Naive thymus-derived CD8-positive, alpha-beta T cell (primary cell): Measurements from ENCODE around the gene RNF223. TPM values are rescaled to one million over a fixed set of nuclear protein-coding genes. Genes with fewer than 3 reads are reported as not detected.
A peak's percentile ranks its signal among the peaks of the same experiment; 100 is the strongest.

Source experiments
- ATAC-seq, 2 donors: fragments of 150-1000 bp; cut with Tn5 transposase in 1 of 2; sonication (Bioruptor Pico), chemical (Tn5 transposase) in 1 of 2; 1 replicate in 1 of 2; 2 replicates in 1 of 2; pipeline ENCODE4 v1.10.0; 2021; ENCODE audit warnings: mild to moderate bottlenecking in 2 of 2, moderate library complexity in 2 of 2
- POLR2A ChIA-PET: fragments of 350-600 bp; sonication (Branson Sonifier 250); formaldehyde crosslinking; loops from one replicate; lab custom pipeline; 2021; ENCODE audit warnings: antibody characterized with exemption; lab: Charles Lee
- DNase-seq, 10 donors: peaks; one replicate each; pipeline versions ENCODE4 v3.0.0 to v3.0.0-alpha.2; 2020 to 2022
- H3K27ac Mint-ChIP-seq, 10 donors: one replicate each; pipeline ENCODE4 v1.8.0; 2020 to 2022; ENCODE audit warnings: mild to moderate bottlenecking in 10 of 10, mixed read lengths in 10 of 10, moderate library complexity in 4 of 10, inconsistent platforms in 1 of 10
- H3K27me3 Mint-ChIP-seq, 5 donors: one replicate each; pipeline ENCODE4 v1.8.0; 2021 to 2022; ENCODE audit warnings: mixed read lengths in 5 of 5
- H3K36me3 Mint-ChIP-seq, 3 donors: one replicate each; pipeline ENCODE4 v1.8.0; 2020 to 2022; ENCODE audit warnings: mixed read lengths in 3 of 3, mild to moderate bottlenecking in 2 of 3, inconsistent platforms in 1 of 3
- H3K4me1 Mint-ChIP-seq, 4 donors: one replicate each; pipeline ENCODE4 v1.8.0; 2021 to 2022; ENCODE audit warnings: mixed read lengths in 4 of 4
- H3K4me3 Mint-ChIP-seq, 10 donors: one replicate each; pipeline ENCODE4 v1.8.0; 2020 to 2022; ENCODE audit warnings: mild to moderate bottlenecking in 10 of 10, mixed read lengths in 10 of 10, moderate library complexity in 6 of 10, inconsistent platforms in 1 of 10
- H3K9me3 Mint-ChIP-seq, 9 donors: one replicate each; pipeline ENCODE4 v1.8.0; 2020 to 2022; ENCODE audit warnings: mixed read lengths in 9 of 9, mild to moderate bottlenecking in 3 of 9, inconsistent platforms in 1 of 9, moderate library complexity in 1 of 9
- polyA plus RNA-seq, 3 donors: library from polyadenylated mRNA; unstranded; fragments of 300-500 nt; fragmentation: Illumina TruSeq; gene quantifications; one replicate each; pipeline ENCODE4 v1.2.3, GENCODE V29; 2021
- total RNA-seq, 8 experiments: library from RNA in 2 of 8; stranded (reverse) in 2 of 8; gene quantifications; one replicate each; pipeline ENCODE4 v1.2.3 and lab custom pipeline; 2021 to 2026

The RNF223 gene
- total and polyA plus RNA-seq, 5 experiments from 2014 or later, result not detected

DNA sequence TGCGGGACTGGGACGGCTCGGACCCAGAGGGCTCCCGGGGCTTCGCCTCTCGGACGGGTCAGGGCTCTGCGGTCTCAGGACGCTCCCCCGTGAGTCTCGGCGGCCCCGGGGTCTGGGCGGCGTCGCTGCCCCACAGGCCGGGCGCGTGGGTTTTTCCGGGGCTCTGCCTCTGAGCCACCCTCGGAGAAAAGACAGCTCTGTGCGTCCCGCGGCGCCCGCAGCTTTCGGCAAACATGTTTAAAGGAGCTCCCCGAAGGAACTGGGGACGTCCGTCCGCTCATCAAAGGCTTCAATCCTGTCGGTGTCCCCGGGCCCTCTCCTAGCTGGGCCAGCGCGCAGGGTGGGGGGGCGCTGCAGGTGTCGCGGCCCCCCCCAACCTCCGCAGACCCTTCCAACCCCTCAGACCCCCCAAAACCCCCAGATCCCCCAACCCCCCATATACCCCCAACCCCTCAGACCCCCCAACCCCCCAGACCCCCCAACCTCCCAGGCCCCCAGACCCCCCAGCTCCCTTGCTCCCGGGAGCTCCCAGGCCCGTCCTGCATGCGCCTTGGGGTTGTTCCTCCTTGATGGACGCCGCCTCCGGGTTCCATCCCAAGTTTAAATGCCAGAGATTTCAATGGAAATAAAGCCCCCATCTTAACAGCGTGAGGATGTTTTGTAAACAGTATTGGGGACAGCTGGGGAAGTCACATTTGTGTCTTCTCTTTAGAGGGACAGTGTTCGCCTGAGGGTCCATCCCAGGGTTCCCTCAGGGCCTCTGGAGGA is 42.8 kb upstream of the RNF223 start:
- Mint-ChIP-seq H3K27ac (peak overlapping the region in 2 of 10 donors; percentile 15 to 34), H3K4me1 (peaks cover 6 to 20% (median 13%) of the 10 kb centered on the region in 4 donors), H3K9me3 (peaks cover 0 to 16% (median 0%) of the 10 kb centered on the region in 9 donors), H3K36me3 (peaks cover 4 to 19% (median 13%) of the 10 kb centered on the region in 3 donors), H3K27me3 (peaks cover 0 to 3% (median 0%) of the 10 kb centered on the region in 5 donors), H3K4me3 (peak overlapping the region; percentile 50 to 91 (median 63))
- DNase-seq, result peak in 9 of 10 donors; percentile 24 to 49 (median 36)
- POLR2A ChIA-PET, result interaction anchor here (0.7 to 1.8 kb wide), 8 partner anchors 8 to 283 kb away, joined by 3 to 6 read pairs (median 4); partner anchors contain the start of genes AURKAIP1 and ISG15
- peak; percentile 5 to 12 for ATAC-seq

DNA sequence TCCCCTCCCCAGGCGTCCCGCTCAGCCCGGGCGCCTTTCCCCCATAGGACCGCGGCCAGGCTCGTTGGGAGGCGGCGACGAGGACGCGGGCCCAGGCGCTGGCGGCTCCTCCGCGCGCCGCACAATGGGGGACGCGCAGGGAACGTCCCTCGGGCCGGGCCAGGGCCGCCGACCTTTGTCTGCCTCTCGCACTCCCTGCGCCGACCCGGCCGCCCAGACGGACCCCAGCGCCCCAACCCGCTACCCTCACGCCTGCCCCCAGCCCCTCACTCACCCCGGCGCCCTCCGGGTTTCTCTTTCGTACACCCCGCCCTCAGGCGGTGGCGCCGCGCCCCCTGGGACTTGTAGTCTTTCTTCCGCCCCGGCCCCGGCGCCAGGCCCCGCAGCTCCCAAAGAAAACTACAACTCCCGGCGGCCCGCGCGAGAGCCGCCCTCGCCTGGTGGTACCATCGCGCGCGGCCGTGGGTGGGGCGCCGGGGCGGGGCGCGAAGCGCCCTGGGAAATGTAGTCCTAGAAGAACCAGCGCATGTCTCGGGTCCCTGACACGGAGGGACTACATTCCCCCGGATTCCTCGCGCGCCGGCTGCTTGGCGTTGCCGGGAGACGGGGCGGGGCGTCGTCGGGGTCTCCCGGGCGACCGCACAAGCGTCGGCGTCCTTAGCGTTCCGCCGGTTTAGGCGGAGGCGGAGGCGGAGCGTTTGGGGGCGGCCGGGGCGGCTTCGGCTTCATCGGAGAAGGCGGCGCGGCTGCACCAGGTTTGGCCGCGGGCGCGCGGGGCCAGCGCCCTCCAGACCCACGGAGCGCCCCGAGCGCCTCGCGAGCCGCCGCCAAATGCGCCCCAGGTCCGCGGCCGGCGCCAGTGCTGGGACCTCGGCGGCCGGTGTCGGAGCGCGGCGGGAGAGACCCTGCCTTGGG is 41.9 kb upstream of the RNF223 start, which contains the start of gene C1orf159:
C1orf159 (minus strand) TSS at position 304 of the 915 bp plus-strand sequence. CDS start 24,546 bp downstream, outside the sequence.
- Mint-ChIP-seq H3K9me3 (peaks cover 0 to 16% (median 0%) of the 10 kb centered on the region in 9 donors), H3K4me1 (peaks cover 6 to 20% (median 13%) of the 10 kb centered on the region in 4 donors), H3K36me3 (peaks cover 4 to 19% (median 13%) of the 10 kb centered on the region in 3 donors), H3K4me3 (peak within 1 kb of the TSS; percentile 83 to 95 (median 89)), H3K27ac (peak within 1 kb of the TSS in 9 of 10 donors; percentile 51 to 94 (median 81)), H3K27me3 (peaks cover 0 to 3% (median 0%) of the 10 kb centered on the region in 5 donors)
- DNase-seq (peak; percentile 96 to 99 (median 98)), ATAC-seq (peak; percentile 93)
- POLR2A ChIA-PET, result interaction anchor here (0.6 to 1.8 kb wide), 10 partner anchors 9 to 259 kb away, joined by 3 to 6 read pairs (median 3); partner anchors contain the start of genes AURKAIP1 and ISG15

DNA sequence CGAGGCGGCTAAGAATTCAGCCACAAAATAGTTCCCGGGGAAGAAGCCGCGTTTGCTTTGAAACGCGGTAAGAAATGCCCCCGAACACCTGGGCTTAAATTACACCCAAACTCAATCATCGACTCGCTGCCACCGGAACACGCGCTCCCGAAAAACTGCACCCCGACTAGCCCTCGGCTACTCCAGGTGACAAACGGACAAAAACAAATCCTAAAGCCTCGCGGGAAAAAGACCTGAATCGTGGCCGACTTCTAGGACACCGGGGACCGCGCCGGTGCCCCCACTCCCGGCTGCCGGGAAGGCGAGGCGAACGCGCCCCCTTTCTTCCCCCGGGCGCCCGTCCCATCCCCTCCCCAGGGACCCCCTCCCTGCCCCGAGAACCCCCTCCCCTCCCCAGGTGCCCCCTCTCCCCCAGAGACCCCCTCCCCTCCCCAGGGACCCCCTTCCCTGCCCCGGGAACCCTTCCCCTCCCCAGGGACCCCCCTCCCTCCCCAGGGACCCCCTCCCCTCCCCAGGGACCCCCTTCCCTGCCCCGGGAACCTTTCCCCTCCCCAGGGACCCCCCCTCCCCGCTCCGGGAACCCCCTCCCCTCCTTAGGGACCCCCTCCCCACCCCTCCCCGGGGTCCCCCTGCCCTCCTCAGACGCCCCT is 41.2 kb upstream of the RNF223 start:
- no peak for DNase-seq
- no peak for ATAC-seq
- Mint-ChIP-seq H3K4me3 (peak overlapping the region; percentile 76 to 95 (median 84)), H3K27ac (peak overlapping the region in 8 of 10 donors; percentile 19 to 91 (median 70)), H3K4me1 (peaks cover 6 to 20% (median 13%) of the 10 kb centered on the region in 4 donors), H3K9me3 (peaks cover 0 to 16% (median 0%) of the 10 kb centered on the region in 9 donors), H3K27me3 (peaks cover 0 to 3% (median 0%) of the 10 kb centered on the region in 5 donors), H3K36me3 (peaks cover 4 to 19% (median 13%) of the 10 kb centered on the region in 3 donors)
- POLR2A ChIA-PET, result interaction anchor here (0.6 to 1.8 kb wide), 7 partner anchors 9 to 260 kb away, joined by 3 to 6 read pairs (median 3); partner anchors contain the start of genes AURKAIP1 and ISG15

DNA sequence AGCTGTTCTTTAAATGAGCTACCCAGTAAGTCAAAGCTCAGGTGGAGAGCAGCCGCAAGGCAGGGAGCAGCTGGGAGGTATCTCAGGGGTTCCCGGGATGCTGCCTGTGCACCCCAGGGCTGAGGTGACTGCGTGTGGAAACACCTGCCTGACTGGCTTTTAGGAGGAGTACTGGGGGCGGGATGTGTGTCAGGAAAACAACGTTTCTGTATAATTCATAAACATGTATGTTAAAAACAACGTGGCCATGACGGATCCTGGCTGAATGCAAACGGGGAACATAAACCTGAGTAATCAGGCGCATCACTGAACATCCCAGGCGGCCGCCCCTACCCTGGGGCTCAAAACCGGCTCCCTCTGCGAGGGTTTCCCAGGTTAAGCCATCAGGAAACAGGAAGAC is 40.3 kb upstream of the RNF223 start:
- peaks cover 0 to 16% (median 0%) of the 10 kb centered on the region in 9 donors for H3K9me3 Mint-ChIP-seq
- peaks cover 0 to 3% (median 0%) of the 10 kb centered on the region in 5 donors for H3K27me3 Mint-ChIP-seq
- DNase-seq, result no peak
- H3K27ac Mint-ChIP-seq, result peak overlapping the region in 6 of 10 donors; percentile 40 to 84 (median 55)
- H3K4me1 Mint-ChIP-seq, result peaks cover 10 to 21% (median 15%) of the 10 kb centered on the region in 4 donors
- peak overlapping the region; percentile 68 to 91 (median 84) for H3K4me3 Mint-ChIP-seq
- no peak for ATAC-seq
- POLR2A ChIA-PET, result interaction anchor here (0.7 kb wide), 2 partner anchors 44 to 134 kb away, joined by 5 to 6 read pairs; no protein-coding TSS in a partner anchor
- peaks cover 4 to 19% (median 13%) of the 10 kb centered on the region in 3 donors for H3K36me3 Mint-ChIP-seq

DNA sequence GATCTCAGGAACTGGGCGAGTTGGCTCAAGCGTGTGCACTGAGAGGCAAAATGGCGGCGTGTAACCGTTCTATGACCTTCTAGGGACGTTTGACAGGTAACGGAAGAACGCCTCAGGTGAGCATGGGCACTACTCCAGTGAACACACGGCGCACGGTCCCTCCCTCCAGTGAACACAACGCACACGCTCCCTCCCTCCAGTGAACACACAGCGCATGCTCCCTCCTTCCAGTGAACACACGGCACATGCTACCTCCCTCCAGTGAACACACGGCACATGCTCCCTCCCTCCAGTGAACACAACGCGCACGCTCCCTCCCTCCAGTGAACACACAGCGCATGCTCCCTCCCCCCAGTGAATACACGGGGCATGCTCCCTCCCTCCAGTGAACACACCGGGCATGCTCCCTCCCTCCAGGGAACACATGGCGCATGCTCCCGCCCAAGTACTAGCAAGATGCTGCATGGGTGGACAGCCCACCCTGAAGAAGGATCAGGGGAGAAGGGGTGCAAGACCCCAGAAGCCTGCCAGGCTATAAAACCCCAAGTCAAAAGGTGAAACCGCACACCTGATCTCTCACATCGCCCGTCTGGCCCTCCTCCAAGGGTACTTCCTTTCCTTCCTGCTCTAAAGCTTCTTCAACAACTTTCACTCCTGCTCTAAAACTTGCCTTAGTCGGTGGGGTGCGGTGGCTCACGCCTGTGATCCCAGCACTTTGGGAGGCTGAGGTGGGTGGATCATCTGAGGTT is 38.3 kb upstream of the RNF223 start:
- ATAC-seq (no peak), DNase-seq (peak in 1 of 10 donors; percentile 40)
- Mint-ChIP-seq H3K4me3 (peak overlapping the region in 3 of 10 donors; percentile 11 to 69 (median 40)), H3K36me3 (peaks cover 4 to 19% (median 13%) of the 10 kb centered on the region in 3 donors), H3K4me1 (peaks cover 14 to 28% (median 18%) of the 10 kb centered on the region in 4 donors), H3K27ac (peak overlapping the region in 4 of 10 donors; percentile 19 to 77 (median 70)), H3K9me3 (peaks cover 0 to 16% (median 0%) of the 10 kb centered on the region in 9 donors), H3K27me3 (no peaks in the 10 kb centered on the region)
- POLR2A ChIA-PET, result no interaction called here

DNA sequence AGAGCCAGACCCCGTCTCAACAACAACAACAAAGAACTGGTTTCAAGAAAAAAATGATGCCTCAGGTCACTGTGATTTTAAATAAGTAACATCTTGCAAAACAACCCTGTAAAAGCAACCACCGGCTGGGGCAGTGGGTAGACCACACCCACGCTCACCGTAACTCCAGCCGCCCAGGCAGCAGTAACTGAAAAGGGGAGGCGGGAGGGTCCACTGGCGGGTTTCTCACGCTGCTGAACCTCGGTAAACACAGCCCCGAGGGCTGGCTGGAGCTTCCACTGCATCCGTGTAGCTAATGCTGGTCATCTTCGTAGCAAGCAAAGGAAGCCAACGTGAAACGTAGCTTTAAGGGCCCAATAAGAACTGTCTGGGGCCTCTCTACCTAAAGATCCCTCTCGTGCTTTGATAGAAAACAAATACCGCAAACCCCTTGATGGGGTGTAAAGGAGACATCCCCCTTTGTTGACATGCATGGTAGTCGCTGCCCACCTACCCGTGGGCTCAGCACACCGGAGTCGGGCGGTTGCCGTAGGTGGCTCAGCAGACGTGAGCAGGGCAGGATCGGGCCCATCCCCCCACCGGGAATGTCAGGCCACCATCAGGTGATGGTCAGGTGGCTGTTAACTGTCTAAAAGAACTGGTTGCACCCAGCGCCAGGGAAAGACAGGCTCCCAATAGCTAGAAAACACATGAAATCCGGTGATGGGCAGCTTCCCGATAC is 37.6 kb upstream of the RNF223 start:
- POLR2A ChIA-PET, result no interaction called here
- peaks cover 12 to 27% (median 19%) of the 10 kb centered on the region in 4 donors for H3K4me1 Mint-ChIP-seq
- peak in 1 of 10 donors; percentile 49 for DNase-seq
- peak overlapping the region in 2 of 10 donors; percentile 19 to 24 for H3K27ac Mint-ChIP-seq
- H3K36me3 Mint-ChIP-seq, result peaks cover 4 to 19% (median 13%) of the 10 kb centered on the region in 3 donors
- H3K27me3 Mint-ChIP-seq, result no peaks in the 10 kb centered on the region
- no peak for ATAC-seq
- H3K9me3 Mint-ChIP-seq, result peaks cover 0 to 16% (median 0%) of the 10 kb centered on the region in 9 donors
- peak overlapping the region in 1 of 10 donors; percentile 69 for H3K4me3 Mint-ChIP-seq

DNA sequence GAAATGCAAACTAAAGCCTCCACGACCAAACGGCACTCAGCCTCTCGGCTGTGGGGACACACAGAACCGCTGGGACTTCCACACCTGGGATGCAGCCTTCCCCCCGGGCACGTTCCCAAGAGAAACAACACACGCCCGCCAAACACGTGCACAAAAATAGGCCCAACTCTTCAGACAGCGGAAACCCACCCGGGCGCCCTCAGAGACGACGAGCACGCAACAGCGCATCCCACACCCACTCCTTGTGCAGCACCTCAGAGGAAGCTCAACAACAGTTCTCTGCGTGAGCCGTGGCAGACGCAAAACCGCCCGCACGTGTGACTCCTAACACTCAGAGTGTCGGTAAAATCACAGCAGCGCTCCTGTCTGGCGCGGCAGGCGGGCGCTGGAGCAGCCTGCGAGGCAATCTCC is 36.5 kb upstream of the RNF223 start:
- peaks cover 11 to 32% (median 20%) of the 10 kb centered on the region in 4 donors for H3K4me1 Mint-ChIP-seq
- H3K27ac Mint-ChIP-seq, result no peak overlapping the region
- no peak for ATAC-seq
- peak in 1 of 10 donors; percentile 52 for DNase-seq
- no peaks in the 10 kb centered on the region for H3K27me3 Mint-ChIP-seq
- H3K4me3 Mint-ChIP-seq, result no peak overlapping the region
- POLR2A ChIA-PET, result no interaction called here
- peaks cover 0 to 15% (median 0%) of the 10 kb centered on the region in 9 donors for H3K9me3 Mint-ChIP-seq
- peaks cover 4 to 19% (median 13%) of the 10 kb centered on the region in 3 donors for H3K36me3 Mint-ChIP-seq

DNA sequence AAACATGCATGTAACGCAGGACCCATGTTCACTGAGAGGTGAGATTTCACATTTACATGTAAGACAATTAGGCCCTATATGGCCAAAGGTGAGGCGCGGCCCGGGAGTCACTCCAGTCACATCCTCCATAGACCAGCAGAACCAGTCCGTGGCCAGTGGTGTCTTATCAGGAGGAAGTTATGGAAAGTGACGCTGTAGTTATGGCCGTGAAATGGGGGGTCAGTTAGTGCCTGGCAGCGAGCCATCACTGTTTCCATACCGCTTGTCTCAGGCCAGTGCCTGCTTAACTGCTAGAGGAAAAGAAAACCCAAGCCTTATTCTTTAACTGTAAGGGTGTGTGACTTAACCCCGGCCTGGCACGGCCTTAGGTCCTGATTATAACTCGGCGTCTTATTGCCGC is 35.6 kb upstream of the RNF223 start:
- Mint-ChIP-seq H3K27me3 (no peaks in the 10 kb centered on the region), H3K27ac (no peak overlapping the region), H3K4me1 (peaks cover 14 to 31% (median 20%) of the 10 kb centered on the region in 4 donors), H3K4me3 (no peak overlapping the region), H3K9me3 (peaks cover 0 to 15% (median 0%) of the 10 kb centered on the region in 9 donors), H3K36me3 (peaks cover 4 to 19% (median 13%) of the 10 kb centered on the region in 3 donors)
- DNase-seq (no peak), ATAC-seq (no peak)
- POLR2A ChIA-PET, result no interaction called here

DNA sequence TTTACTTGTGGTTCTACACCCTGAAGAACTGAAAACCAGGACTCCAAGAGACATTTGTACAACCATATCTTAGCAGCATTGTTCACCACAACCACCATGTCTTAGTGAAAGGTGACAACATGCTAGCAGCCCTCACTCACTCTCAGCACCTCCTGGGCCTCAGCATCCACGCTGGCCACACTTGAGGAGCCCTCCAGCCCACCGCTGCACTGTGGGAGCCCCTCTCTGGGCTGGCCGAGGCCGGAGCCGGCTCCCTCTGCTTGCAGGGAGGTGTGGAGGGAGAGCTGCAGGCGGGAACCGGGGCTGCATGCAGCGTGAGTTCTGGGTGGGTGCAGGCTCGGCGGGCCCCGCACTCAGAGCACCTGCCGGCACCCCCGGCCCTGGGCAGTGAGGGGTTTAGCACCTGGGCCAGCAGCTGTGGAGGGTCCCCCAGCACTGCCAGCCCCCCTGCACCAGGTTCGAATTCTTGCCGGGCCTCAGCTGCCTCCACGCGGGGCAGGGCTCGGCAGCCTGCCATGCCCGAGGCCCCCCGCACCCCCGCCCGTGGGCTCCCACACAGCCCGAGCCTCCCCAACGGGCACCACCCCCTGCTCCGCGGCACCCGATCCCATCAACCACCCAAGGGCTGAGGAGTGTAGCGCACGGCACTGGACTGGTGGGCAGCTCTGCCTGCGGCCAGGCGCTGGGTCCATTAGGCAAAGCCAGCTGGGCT is 32.6 kb upstream of the RNF223 start:
- ATAC-seq, result no peak
- Mint-ChIP-seq H3K27ac (peak overlapping the region in 2 of 10 donors; percentile 7 to 78), H3K36me3 (no peaks in the 10 kb centered on the region)

More for the DNA sequence above, 32.6 kb upstream of the RNF223 start:
- Mint-ChIP-seq H3K27me3 (no peaks in the 10 kb centered on the region), H3K9me3 (peaks cover 0 to 4% (median 0%) of the 10 kb centered on the region in 9 donors), H3K4me1 (peaks cover 24 to 50% (median 40%) of the 10 kb centered on the region in 4 donors), H3K4me3 (peak overlapping the region in 1 of 10 donors; percentile 0)
- peak in 1 of 10 donors; percentile 42 for DNase-seq
- POLR2A ChIA-PET, result no interaction called here
